Measurements from ENCODE around the gene MEAF6.

DNA sequence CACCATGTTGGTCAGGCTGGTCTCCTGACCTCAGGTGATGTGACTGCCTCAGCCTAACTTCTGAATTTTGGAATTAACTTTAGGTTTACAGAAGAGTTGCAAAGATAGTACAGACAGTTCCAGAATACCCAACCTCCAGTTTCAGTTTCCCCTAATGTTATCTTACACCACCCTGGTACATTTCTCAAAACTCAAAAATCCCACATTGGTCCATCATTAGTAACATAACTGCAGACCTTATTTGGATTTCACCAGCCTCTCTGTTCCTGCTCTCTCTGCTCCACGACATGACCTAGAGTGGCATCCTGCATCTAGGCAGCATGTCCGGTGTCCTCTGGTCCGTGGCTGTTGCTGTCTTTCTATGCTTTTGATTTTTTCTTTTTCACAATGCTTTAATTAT is 45.2 kb downstream of the MEAF6 start:
- TF ChIP-seq, protein P1, sequence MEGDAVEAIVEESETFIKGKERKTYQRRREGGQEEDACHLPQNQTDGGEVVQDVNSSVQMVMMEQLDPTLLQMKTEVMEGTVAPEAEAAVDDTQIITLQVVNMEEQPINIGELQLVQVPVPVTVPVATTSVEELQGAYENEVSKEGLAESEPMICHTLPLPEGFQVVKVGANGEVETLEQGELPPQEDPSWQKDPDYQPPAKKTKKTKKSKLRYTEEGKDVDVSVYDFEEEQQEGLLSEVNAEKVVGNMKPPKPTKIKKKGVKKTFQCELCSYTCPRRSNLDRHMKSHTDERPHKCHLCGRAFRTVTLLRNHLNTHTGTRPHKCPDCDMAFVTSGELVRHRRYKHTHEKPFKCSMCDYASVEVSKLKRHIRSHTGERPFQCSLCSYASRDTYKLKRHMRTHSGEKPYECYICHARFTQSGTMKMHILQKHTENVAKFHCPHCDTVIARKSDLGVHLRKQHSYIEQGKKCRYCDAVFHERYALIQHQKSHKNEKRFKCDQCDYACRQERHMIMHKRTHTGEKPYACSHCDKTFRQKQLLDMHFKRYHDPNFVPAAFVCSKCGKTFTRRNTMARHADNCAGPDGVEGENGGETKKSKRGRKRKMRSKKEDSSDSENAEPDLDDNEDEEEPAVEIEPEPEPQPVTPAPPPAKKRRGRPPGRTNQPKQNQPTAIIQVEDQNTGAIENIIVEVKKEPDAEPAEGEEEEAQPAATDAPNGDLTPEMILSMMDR (IDR thresholded peaks at IDR 0.05), result no peak
- TF ChIP-seq POLR2A (IDR thresholded peaks at IDR 0.05), result no peak

Measured in Peyer's patch (tissue), 4 donors.